HG03064 (cell line): ENCODE data around the gene PRTFDC1.

Experiments used
- ATAC-seq: cut with Tn5 transposase; IDR thresholded peaks from one replicate; pipeline ENCODE4 v1.9.1; 2021; ENCODE audit warnings: low read depth; ENCODE audit not compliant: unreplicated experiment

The PRTFDC1 gene

GRCh38 chr10:24908793-24909423, 43.5 kb downstream of the PRTFDC1 start:
- ATAC-seq: no peak

DNA sequence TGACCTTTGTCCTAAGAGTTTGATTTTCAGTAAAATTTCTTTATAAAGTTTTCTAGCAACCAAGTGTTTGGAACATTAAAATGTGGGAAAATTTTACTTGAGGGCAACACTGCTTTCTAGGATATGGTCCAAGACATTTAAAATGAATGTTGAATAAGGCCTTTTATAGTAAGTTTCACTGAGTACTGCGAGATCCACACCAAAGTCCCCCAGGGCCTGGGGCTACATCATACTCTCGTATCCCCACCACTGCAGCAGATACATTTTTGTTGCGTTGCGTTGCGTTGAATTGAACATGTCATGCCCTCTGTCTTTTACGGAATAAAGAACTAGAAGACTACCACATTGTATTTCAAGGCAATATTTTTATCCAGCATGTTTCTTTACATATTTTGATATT, 44.5 kb downstream of the PRTFDC1 start:
- no peak for ATAC-seq

GRCh38 chr10:24906372-24906771, 46.0 kb downstream of the PRTFDC1 start:
- no peak for ATAC-seq

GRCh38 chr10:24904824-24905223, 47.6 kb downstream of the PRTFDC1 start:
- ATAC-seq: no peak

DNA sequence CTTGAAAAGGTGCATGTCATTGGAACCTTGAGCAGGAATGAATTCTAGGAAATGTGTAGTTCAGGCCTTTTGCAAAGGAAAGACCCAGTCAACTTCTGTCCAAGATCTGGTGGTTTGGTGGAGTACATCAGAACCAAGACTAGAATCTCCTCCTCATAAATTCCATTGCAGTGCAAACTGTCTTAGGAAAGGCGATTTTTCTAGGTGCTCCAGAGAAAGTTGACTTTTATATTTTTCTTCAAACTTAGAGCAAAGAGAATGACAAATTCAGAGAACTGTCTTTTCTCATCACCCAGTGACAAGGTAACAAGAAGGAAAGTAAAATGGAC, 50.0 kb downstream of the PRTFDC1 start:
- no peak for ATAC-seq

GRCh38 chr10:24901686-24902399, 50.6 kb downstream of the PRTFDC1 start:
- peak; percentile 43 for ATAC-seq

- ATAC-seq: peak; percentile 74
Observed at GRCh38 chr10:24900888-24901685, 51.3 kb downstream of the PRTFDC1 start.

DNA sequence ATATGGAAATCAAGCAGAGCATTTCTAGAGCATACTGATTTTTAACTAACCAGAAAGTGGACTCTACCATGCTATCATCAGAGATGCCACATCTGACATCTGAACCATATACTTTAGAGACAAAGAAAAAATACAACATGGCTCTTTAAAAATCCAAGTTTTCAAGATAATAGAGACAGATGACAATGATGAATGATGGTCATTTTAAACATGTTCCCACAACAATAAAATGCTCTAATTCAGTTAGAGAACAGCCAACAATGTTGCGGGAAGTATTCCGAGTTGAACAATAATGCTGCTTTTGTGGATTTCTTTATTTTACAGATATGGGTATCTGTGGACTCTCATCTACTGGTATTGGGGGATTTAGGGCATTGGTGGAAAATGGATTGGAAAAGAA, 52.8 kb downstream of the PRTFDC1 start:
- ATAC-seq: no peak

- no peak for ATAC-seq
Observed at GRCh38 chr10:24898501-24898900, 53.9 kb downstream of the PRTFDC1 start.

- no peak for ATAC-seq
Observed at GRCh38 chr10:24897326-24897926, 55.0 kb downstream of the PRTFDC1 start.

DNA sequence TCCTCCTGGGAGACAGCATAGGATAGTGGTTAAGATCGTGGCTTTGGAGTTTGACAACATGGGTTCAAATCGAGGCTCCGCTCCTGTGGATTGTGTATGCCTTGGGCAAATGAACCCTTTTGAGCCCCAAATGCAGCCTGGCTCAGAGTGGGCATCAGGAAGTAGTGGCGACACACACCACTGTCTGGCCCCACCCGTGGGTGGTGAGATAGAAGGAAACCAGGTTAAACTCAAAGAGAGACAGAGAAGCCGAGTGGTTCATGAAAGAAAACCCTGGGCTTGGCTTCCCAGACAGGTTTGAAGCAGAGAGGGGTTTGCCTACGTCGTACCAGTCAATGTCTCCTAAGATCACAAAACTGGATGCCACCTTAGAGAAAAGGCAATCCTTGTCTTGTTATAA, 57.7 kb downstream of the PRTFDC1 start:
- ATAC-seq: no peak

DNA sequence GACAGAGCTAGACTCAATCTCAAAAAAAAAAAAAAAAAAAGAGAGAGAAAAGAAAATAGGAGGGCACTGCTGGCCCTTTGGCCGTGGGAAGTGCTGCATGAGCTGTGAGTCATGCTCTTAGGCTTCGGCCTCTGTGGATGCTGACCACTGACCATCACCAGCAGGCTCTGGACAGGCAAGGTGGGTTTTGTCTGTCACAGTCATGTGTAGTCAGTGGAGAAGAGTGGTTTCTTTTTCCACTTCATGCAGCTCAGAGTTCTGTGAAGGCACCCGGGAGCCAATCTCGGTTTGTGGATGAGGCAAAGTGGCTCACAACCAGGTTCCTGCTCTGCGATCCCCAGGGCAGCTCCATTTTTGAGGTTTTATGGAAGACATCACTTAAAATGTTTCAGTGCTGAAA, 58.1 kb downstream of the PRTFDC1 start:
- no peak for ATAC-seq

DNA sequence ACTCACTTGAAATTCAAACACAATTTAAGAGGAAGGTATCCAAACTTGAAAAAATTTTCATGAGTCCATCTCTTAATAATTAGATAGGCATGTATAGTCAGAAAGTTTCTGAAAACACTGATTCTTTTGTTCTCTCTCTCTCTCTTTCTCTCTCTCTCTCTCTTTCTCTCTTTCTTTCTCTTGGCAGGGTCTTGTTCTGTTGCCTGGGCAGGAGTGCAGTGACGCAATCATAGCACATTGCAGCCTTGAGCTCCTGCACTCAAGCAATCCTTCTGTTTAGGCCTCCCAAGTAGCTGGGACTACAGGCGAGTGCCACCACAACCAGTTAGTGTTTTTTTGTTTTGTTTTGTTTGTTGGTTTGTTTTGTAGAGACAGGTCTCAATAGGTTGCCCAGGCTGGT, 59.3 kb downstream of the PRTFDC1 start:
- ATAC-seq: no peak

DNA sequence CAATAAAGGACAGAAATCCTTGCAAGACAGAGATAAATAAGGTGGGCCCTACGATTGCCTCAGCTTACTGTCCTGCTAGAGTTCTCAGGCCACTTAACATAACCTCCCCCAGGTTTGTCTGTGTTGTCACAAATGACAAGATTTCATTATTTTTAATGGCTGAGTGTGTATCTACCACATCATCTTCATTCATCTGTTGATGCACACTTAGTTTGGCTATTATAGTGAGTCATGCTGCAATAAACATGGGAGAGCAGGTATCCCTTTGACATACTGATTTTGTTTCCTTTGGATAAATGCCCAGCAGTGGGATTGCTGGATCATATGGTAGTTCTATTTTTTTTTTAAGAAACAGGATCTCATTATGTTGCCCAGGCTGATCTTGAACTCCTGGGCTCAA, 60.6 kb downstream of the PRTFDC1 start:
- no peak for ATAC-seq

GRCh38 chr10:24889639-24890038, 62.8 kb downstream of the PRTFDC1 start:
- no peak for ATAC-seq

GRCh38 chr10:24887855-24888231, 64.6 kb downstream of the PRTFDC1 start:
- ATAC-seq: peak; percentile 31

DNA sequence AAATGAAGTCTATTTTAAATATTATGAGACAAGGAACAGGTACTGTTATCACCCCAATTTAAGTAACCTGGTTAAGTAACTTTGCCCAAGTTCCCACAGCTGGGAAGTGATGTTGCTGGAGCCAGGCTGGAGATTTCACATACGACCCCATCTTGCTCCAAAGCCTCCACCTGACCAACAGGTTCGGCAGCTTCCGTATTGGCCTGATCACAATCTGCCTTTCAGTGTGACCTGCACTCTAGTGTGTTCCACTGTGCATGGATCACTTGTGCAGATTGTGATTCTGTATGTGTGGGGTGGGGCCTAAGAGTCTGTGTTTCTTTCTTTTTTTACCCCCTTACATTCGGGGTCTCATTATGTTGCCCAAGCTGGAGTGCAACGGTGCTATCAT, 66.1 kb downstream of the PRTFDC1 start:
- ATAC-seq: no peak

- ATAC-seq: no peak
Observed at GRCh38 chr10:24885551-24886289, 66.7 kb downstream of the PRTFDC1 start.

DNA sequence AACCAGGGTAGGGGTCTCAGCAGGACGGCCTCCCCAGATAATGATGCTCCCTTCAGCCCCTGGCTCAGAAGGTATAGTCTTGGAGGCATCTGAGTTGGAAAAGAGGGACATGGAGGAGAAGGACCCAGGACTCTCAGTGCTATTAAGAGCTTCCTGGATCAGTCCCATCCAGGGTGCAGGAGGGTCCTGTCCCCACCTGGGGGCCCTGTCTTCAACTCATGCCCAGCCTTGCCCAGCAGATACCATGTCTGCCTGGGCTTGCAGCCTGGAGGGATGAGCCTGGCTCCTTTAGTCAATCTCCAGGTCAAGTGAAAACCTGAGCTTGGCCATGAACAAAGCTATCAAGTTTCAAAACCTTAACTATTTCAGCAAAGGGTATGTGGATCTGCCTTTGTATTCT, 67.6 kb downstream of the PRTFDC1 start:
- ATAC-seq: no peak

DNA sequence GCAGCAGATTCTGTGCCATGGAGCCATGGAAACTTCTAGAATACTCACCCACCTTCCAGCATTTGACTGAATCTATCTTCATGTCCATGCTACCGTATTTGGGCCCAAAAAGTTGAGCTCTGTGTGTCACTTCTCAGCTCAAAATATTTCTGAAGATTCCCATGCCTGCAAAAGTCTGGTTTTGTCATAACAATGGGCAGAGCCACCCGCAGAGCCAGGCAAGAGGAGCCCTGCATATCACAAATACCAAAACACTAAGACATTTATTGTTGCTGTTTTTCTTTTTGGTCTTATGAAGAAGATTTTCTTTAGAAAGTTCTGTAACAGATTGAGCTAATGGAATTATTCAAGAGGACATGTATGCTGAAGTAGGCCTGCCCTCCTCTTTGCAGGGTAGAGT, 68.1 kb downstream of the PRTFDC1 start:
- ATAC-seq: no peak

DNA sequence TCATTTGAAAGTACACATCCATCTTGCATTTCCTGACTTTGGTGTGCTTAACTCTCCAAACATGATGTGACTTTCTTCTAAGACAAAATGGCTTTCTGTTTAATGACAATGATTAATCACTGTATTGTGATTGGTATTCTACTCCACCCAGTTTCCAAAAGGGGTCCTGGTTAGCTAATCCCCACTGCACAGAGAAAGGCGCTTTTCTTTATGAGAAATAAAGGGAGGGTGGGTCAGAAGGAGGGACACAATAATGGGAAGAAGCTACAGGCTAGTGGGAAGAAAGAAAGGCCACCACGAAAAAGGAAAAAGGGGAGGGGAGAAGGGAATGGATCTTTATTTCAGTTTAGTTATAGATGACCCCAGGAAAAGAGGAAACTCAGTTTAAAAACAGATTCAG, 69.2 kb downstream of the PRTFDC1 start:
- ATAC-seq: no peak
